Endothelial cell (in vitro differentiated cells): Measurements from ENCODE around the gene USP6. TPM values are rescaled to one million over a fixed set of nuclear protein-coding genes. Genes with fewer than 3 reads are reported as not detected.
"Not testable (repeated sequence)": the region's sequence is repeated elsewhere in the genome, so short reads cannot be mapped to it uniquely, and the experiment has no call there.

Experiments used
- DNase-seq: peaks from one replicate; pipeline ENCODE4 v3.0.0; 2021; ENCODE audit warnings: low spot score
- H3K27ac Mint-ChIP-seq: one replicate; pipeline ENCODE4 v1.8.0; 2021; ENCODE audit warnings: mixed read lengths, inconsistent platforms; ENCODE audit not compliant: unreplicated experiment
- H3K27me3 Mint-ChIP-seq: one replicate; pipeline ENCODE4 v1.8.0; 2021; ENCODE audit warnings: mild to moderate bottlenecking, moderate library complexity, mixed read lengths, inconsistent platforms; ENCODE audit not compliant: unreplicated experiment
- H3K36me3 Mint-ChIP-seq: one replicate; pipeline ENCODE4 v1.8.0; 2021; ENCODE audit warnings: mild to moderate bottlenecking, low read depth, mixed read lengths, inconsistent platforms; ENCODE audit not compliant: unreplicated experiment
- H3K4me1 Mint-ChIP-seq: one replicate; pipeline ENCODE4 v1.8.0; 2021; ENCODE audit warnings: mild to moderate bottlenecking, mixed read lengths, inconsistent platforms; ENCODE audit not compliant: unreplicated experiment
- H3K4me3 Mint-ChIP-seq: one replicate; pipeline ENCODE4 v1.8.0; 2021; ENCODE audit warnings: mild to moderate bottlenecking, mixed read lengths, inconsistent platforms; ENCODE audit not compliant: unreplicated experiment
- H3K9me3 Mint-ChIP-seq: one replicate; pipeline ENCODE4 v1.8.0; 2021; ENCODE audit warnings: mixed read lengths, inconsistent platforms; ENCODE audit not compliant: unreplicated experiment
- CTCF ChIP-seq: fragments of 200-600 bp; sonication (generic); IDR thresholded peaks from one replicate; pipeline ENCODE4 v1.5.0; 2021; ENCODE audit warnings: antibody characterized with exemption; ENCODE audit not compliant: unreplicated experiment
- total RNA-seq: library from RNA; stranded (reverse); fragmentation: NEBNext Ultra II Directional; extraction: Animal tissue kit (Norgen Biotek cat#: 25700); gene quantifications from one replicate; pipeline ENCODE4 v1.2.1, GENCODE V29; 2021; ENCODE audit not compliant: unreplicated experiment

The USP6 gene
- total RNA-seq, 1 donor from 2014 or later = 5.6 TPM

GRCh38 chr17:5210614-5211252 lies 94.9 kb downstream of the USP6 start:
- peaks cover 4% of the 10 kb centered on the region for H3K27me3 Mint-ChIP-seq
- no peak for TF ChIP-seq CTCF
- no peak overlapping the region for H3K27ac Mint-ChIP-seq
- no peak overlapping the region for H3K4me3 Mint-ChIP-seq
- H3K36me3 Mint-ChIP-seq = no peaks in the 10 kb centered on the region
- no peaks in the 10 kb centered on the region for H3K4me1 Mint-ChIP-seq
- H3K9me3 Mint-ChIP-seq = no peaks in the 10 kb centered on the region
- no peak for DNase-seq

DNA sequence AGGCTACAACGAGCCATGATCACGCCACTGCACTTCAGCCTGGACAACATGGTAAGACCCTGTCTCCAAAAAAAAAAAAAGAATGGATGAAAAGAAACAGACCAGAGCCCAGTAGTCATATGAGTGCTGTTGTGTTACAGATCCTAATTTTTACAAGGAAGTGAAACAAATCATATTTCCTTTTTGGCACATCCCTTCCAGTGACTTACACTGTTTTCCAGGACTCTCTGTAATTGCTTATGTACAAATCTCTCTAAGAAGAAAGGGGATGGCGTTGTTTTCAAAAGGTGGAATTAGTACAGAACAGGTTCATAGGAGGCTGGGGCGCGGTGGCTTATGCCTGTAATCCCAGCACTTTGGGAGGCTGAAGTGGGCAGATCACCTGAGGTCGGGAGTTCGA lies 95.6 kb downstream of the USP6 start:
- Mint-ChIP-seq H3K4me3 (no peak overlapping the region), H3K4me1 (no peaks in the 10 kb centered on the region), H3K27ac (no peak overlapping the region), H3K9me3 (no peaks in the 10 kb centered on the region), H3K27me3 (peaks cover 4% of the 10 kb centered on the region), H3K36me3 (no peaks in the 10 kb centered on the region)
- no peak for TF ChIP-seq CTCF
- DNase-seq = no peak

DNA sequence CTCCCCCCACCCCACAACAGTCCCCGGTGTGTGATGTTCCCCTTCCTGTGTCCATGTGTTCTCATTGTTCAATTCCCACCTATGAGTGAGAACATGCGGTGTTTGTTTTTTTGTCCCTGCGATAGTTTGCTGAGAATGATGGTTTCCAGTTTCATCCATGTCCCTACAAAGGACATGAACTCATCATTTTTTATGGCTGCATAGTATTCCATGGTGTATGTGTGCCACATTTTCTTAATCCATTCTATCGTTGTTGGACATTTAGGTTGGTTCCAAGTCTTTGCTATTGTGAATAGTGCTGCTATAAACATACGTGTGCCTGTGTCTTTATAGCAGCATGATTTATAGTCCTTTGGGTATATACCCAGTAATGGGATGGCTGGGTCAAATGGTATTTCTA lies 101.7 kb downstream of the USP6 start:
- not testable (repeated sequence) for DNase-seq, H3K36me3 Mint-ChIP-seq, H3K27ac Mint-ChIP-seq, H3K4me1 Mint-ChIP-seq, H3K4me3 Mint-ChIP-seq, H3K9me3 Mint-ChIP-seq, H3K27me3 Mint-ChIP-seq

- DNase-seq = no peak
- Mint-ChIP-seq H3K36me3 (peaks cover 5% of the 10 kb centered on the region), H3K27ac (no peak overlapping the region), H3K4me1 (peaks cover 4% of the 10 kb centered on the region), H3K27me3 (no peaks in the 10 kb centered on the region), H3K9me3 (no peaks in the 10 kb centered on the region), H3K4me3 (no peak overlapping the region)
- no peak for TF ChIP-seq CTCF
These were observed 103.7 kb downstream of the USP6 start for GRCh38 chr17:5219536-5219935.

GRCh38 chr17:5220074-5220473 lies 104.2 kb downstream of the USP6 start:
- TF ChIP-seq CTCF = no peak
- no peak for DNase-seq
- Mint-ChIP-seq H3K4me3 (no peak overlapping the region), H3K36me3 (peaks cover 5% of the 10 kb centered on the region), H3K9me3 (no peaks in the 10 kb centered on the region), H3K27ac (no peak overlapping the region), H3K4me1 (peaks cover 4% of the 10 kb centered on the region), H3K27me3 (no peaks in the 10 kb centered on the region)

- H3K36me3 Mint-ChIP-seq, H3K9me3 Mint-ChIP-seq, H3K4me3 Mint-ChIP-seq, H3K27me3 Mint-ChIP-seq, DNase-seq, H3K27ac Mint-ChIP-seq: not testable (repeated sequence)
- peaks cover 13% of the 10 kb centered on the region for H3K4me1 Mint-ChIP-seq
These were observed 106.1 kb downstream of the USP6 start for GRCh38 chr17:5221912-5222311.

Other genes with a start within 250 kb of the USP6 start
- gene C17orf107, start 216.5 kb upstream of the USP6 start, total RNA-seq = 2.3 TPM
- gene CHRNE, start 212.9 kb upstream of the USP6 start, total RNA-seq = 1.2 TPM
- 1.3 TPM for gene GP1BA, start 183.8 kb upstream of the USP6 start, total RNA-seq
- 47.5 TPM for gene SLC25A11, start 176.0 kb upstream of the USP6 start, total RNA-seq
- 92.3 TPM for gene RNF167, start 175.8 kb upstream of the USP6 start, total RNA-seq
- 874 TPM for gene PFN1, start 167.5 kb upstream of the USP6 start, total RNA-seq
- 7.3 TPM for gene ENO3, start 164.9 kb upstream of the USP6 start, total RNA-seq
- gene SPAG7, start 148.2 kb upstream of the USP6 start, total RNA-seq = 67.3 TPM
- 42.3 TPM for gene CAMTA2, start 128.4 kb upstream of the USP6 start, total RNA-seq
- 2.2 TPM for gene INCA1, start 118.5 kb upstream of the USP6 start, total RNA-seq
- gene KIF1C, start 118.1 kb upstream of the USP6 start, total RNA-seq = 127 TPM
- 0.21 TPM for gene SLC52A1, start 80.6 kb upstream of the USP6 start, total RNA-seq
- 0.38 TPM for gene ZFP3, start 37.6 kb upstream of the USP6 start, total RNA-seq
- 43.0 TPM for gene ZNF232, start 4.2 kb upstream of the USP6 start, total RNA-seq
- gene ZNF594, start 75.8 kb downstream of the USP6 start, total RNA-seq = 11.6 TPM
- gene SCIMP, start 118.8 kb downstream of the USP6 start, total RNA-seq = not detected
- gene RABEP1, start 166.3 kb downstream of the USP6 start, total RNA-seq = 64.8 TPM